ENCODE measurements around the gene CABLES2.

The CABLES2 gene

DNA sequence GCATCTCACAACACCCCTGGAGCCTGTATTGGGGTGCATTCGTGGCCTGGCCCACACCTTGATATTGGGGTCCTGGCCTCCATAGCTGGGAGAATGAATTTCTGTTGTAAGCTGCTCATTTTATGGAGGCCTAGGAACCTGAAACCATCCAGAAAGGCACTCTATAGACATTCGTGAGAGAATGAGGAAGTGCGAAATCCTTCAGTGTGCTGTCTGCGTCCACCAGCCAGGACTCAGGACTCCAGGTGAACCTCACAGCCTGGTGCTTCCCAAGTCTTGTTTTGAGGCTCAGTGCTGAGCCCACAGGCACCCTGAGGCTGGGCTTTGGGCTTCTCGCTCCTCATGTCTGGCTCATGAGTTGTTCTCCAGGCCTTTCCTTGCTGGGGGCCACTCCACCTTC is 32.1 kb upstream of the CABLES2 start:
- no peaks in the 10 kb centered on the region for H4K20me1 ChIP-seq (ENCODE audit: insufficient read depth, low read length)
- no peak for TF ChIP-seq EZH2phosphoT487 (IDR thresholded peaks at IDR 0.05; ENCODE audit: low read depth)
- TF ChIP-seq, protein P1, sequence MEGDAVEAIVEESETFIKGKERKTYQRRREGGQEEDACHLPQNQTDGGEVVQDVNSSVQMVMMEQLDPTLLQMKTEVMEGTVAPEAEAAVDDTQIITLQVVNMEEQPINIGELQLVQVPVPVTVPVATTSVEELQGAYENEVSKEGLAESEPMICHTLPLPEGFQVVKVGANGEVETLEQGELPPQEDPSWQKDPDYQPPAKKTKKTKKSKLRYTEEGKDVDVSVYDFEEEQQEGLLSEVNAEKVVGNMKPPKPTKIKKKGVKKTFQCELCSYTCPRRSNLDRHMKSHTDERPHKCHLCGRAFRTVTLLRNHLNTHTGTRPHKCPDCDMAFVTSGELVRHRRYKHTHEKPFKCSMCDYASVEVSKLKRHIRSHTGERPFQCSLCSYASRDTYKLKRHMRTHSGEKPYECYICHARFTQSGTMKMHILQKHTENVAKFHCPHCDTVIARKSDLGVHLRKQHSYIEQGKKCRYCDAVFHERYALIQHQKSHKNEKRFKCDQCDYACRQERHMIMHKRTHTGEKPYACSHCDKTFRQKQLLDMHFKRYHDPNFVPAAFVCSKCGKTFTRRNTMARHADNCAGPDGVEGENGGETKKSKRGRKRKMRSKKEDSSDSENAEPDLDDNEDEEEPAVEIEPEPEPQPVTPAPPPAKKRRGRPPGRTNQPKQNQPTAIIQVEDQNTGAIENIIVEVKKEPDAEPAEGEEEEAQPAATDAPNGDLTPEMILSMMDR (IDR thresholded peaks at IDR 0.05; ENCODE audit: low read depth, low read length), result no peak
- no peak overlapping the region for H3K9ac ChIP-seq (ENCODE audit: low read length)
- no peak overlapping the region for H3K27ac ChIP-seq (ENCODE audit: low read length)
- no peaks in the 10 kb centered on the region; the same call in 1 of the 2 replicates for H3K4me1 ChIP-seq (ENCODE audit: low read length)
- H3K4me3 ChIP-seq (ENCODE audit: low read length), result no peak overlapping the region
- no peak overlapping the region for H2AFZ ChIP-seq (ENCODE audit: low read depth, low read length)
- H3K9me3 ChIP-seq (ENCODE audit: insufficient read depth, low read length), result no peaks in the 10 kb centered on the region
- H3K4me2 ChIP-seq (ENCODE audit: low read length), result no peak overlapping the region
- peaks cover 39% of the 10 kb centered on the region for H3K27me3 ChIP-seq (ENCODE audit: low read depth, low read length)
- no peaks in the 10 kb centered on the region for H3K79me2 ChIP-seq (ENCODE audit: low read length)
- no peaks in the 10 kb centered on the region for H3K36me3 ChIP-seq (replicated peaks; ENCODE audit: low read depth, low read length)

DNA sequence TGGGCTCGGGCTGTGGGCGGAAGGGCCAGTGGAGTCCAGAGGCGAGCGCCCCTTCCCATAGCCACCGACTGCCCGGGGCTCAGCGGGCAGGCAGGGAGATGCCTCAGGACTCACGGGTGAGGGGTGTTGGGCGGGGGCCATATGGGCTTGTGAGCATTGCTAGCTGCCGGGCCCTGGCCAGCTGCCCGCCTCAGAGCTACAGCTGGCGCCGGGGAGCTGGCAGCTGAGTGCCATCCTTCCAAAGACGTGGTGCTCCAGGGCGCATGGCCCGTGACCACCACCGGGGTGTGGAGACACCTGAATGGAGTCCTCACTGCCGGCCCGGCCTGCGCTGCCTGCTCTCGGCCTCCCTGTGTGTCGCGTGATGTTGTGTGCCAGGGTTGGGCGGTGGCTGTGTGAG is 30.8 kb upstream of the CABLES2 start:
- Histone ChIP-seq H3K36me3 (replicated peaks; ENCODE audit: low read depth, low read length) (no peaks in the 10 kb centered on the region), H3K27me3 (ENCODE audit: low read depth, low read length) (peaks cover 40% of the 10 kb centered on the region), H3K9ac (ENCODE audit: low read length) (no peak overlapping the region), H3K4me1 (ENCODE audit: low read length) (no peaks in the 10 kb centered on the region; the same call in 1 of the 2 replicates), H3K4me2 (ENCODE audit: low read length) (no peak overlapping the region), H3K27ac (ENCODE audit: low read length) (no peak overlapping the region), H3K4me3 (ENCODE audit: low read length) (no peak overlapping the region), H2AFZ (ENCODE audit: low read depth, low read length) (no peak overlapping the region), H3K9me3 (ENCODE audit: insufficient read depth, low read length) (no peaks in the 10 kb centered on the region), H3K79me2 (ENCODE audit: low read length) (no peaks in the 10 kb centered on the region), H4K20me1 (ENCODE audit: insufficient read depth, low read length) (no peaks in the 10 kb centered on the region)
- TF ChIP-seq, protein P1 (IDR thresholded peaks at IDR 0.05; ENCODE audit: low read depth, low read length), result no peak
- TF ChIP-seq EZH2phosphoT487 (IDR thresholded peaks at IDR 0.05; ENCODE audit: low read depth), result no peak

DNA sequence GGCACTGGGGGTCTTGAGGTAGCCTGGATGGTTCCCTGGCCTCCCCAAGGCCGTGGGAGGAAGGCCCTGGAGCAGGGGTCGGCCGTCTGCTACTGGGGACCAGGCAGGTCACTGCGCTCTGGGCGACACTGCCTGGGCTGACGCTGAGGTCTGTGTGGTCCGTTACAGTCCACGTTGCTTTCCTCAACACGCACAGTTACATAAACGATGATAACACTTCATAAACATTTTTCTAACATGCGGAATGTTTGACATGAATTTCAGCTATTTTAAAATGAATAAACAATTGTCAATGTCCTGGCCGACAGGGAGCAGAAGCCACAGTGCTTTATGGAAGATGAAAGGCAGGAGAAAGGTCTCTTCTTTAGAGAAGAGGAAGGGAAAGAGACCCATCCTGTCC is 30.4 kb upstream of the CABLES2 start:
- Histone ChIP-seq H3K4me2 (ENCODE audit: low read length) (no peak overlapping the region), H3K4me1 (ENCODE audit: low read length) (no peaks in the 10 kb centered on the region; the same call in 1 of the 2 replicates), H3K9ac (ENCODE audit: low read length) (no peak overlapping the region), H3K4me3 (ENCODE audit: low read length) (no peak overlapping the region), H3K79me2 (ENCODE audit: low read length) (no peaks in the 10 kb centered on the region), H3K36me3 (replicated peaks; ENCODE audit: low read depth, low read length) (no peaks in the 10 kb centered on the region), H3K27ac (ENCODE audit: low read length) (no peak overlapping the region), H2AFZ (ENCODE audit: low read depth, low read length) (no peak overlapping the region), H3K27me3 (ENCODE audit: low read depth, low read length) (peaks cover 40% of the 10 kb centered on the region), H3K9me3 (ENCODE audit: insufficient read depth, low read length) (no peaks in the 10 kb centered on the region), H4K20me1 (ENCODE audit: insufficient read depth, low read length) (no peaks in the 10 kb centered on the region)
- no peak for TF ChIP-seq EZH2phosphoT487 (IDR thresholded peaks at IDR 0.05; ENCODE audit: low read depth)
- TF ChIP-seq, protein P1 (IDR thresholded peaks at IDR 0.05; ENCODE audit: low read depth, low read length), result no peak

DNA sequence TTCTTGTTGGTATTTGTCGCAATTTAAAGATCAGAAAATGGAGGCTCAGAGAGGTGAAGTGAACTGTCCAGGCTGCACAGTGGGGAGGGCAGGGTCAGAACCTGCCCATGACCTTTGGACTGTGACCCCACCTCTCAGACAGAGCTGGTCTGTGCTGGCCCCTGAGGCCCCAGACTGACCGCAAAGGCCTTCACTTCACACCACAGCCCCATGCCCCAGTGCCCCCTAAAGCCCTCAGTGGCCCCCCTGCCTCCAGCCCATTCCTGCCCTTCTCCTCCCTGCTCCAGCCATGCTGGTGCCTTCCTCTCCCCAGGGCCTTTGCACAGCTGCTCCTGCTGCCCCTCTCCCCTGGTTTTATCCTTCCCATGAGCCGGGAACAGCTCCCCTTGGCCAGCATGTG is 29.6 kb upstream of the CABLES2 start:
- H3K4me1 ChIP-seq (ENCODE audit: low read length), result no peaks in the 10 kb centered on the region; the same call in 1 of the 2 replicates
- no peaks in the 10 kb centered on the region for H3K79me2 ChIP-seq (ENCODE audit: low read length)
- H3K9ac ChIP-seq (ENCODE audit: low read length), result no peak overlapping the region
- H4K20me1 ChIP-seq (ENCODE audit: insufficient read depth, low read length), result no peaks in the 10 kb centered on the region
- H3K4me2 ChIP-seq (ENCODE audit: low read length), result no peak overlapping the region
- H2AFZ ChIP-seq (ENCODE audit: low read depth, low read length), result no peak overlapping the region
- peaks cover 39% of the 10 kb centered on the region for H3K27me3 ChIP-seq (ENCODE audit: low read depth, low read length)
- H3K36me3 ChIP-seq (replicated peaks; ENCODE audit: low read depth, low read length), result no peaks in the 10 kb centered on the region
- TF ChIP-seq EZH2phosphoT487 (IDR thresholded peaks at IDR 0.05; ENCODE audit: low read depth), result no peak
- TF ChIP-seq, protein P1 (IDR thresholded peaks at IDR 0.05; ENCODE audit: low read depth, low read length), result no peak
- H3K9me3 ChIP-seq (ENCODE audit: insufficient read depth, low read length), result no peaks in the 10 kb centered on the region
- H3K4me3 ChIP-seq (ENCODE audit: low read length), result no peak overlapping the region
- no peak overlapping the region for H3K27ac ChIP-seq (ENCODE audit: low read length)
